Vagina (tissue), 2 donors: ENCODE data around the gene ANKS1B.

ENCODE experiments used
- CTCF ChIP-seq, 3 experiments: fragments of 450-650 bp in 2 of 3; fragments of 200-600 bp in 1 of 3; sonication (generic) in 1 of 3; IDR thresholded peaks; one replicate each; pipeline ENCODE4 v1.5.1; 2017 to 2019; ENCODE audit warnings: antibody characterized with exemption in 3 of 3, mild to moderate bottlenecking in 2 of 3, moderate library complexity in 2 of 3
- POLR2A ChIP-seq, 2 donors: fragments of 450-650 bp; IDR thresholded peaks; one replicate each; pipeline ENCODE4 v1.6.1; 2017; ENCODE audit warnings: antibody characterized with exemption in 2 of 2, mild to moderate bottlenecking in 2 of 2, moderate library complexity in 2 of 2

DNA sequence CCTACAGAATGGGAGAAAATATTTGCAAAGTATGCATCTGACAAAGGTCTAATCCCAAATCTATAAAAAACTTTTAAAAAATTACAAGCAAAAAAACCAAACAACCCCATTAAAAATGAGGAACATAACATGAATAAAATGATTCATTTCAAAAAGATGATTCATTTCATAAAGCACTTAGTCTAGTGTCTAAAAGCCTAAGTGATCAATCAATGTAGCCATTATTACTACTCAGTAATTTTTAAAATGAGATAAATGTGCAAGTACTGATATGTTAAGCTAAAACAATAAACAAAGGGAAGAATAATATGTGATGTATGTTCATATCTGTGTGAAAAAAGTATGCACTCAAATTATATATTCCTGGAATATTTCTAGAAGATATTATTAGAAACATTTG, 456.3 kb downstream of the ANKS1B start:
- no peak for TF ChIP-seq CTCF (IDR thresholded peaks at IDR 0.05)
- TF ChIP-seq POLR2A (IDR thresholded peaks at IDR 0.05): no peak
